Mesodermal cell (in vitro differentiated cells): Measurements from ENCODE around the gene FOXC1.

Experiments
- H3K27ac ChIP-seq: 2 replicates; pipeline ENCODE4 v1.7.0; 2013; ENCODE audit warnings: mild to moderate bottlenecking, low read depth, low read length, moderate library complexity; ENCODE audit not compliant: severe bottlenecking
- H3K36me3 ChIP-seq: 2 replicates; pipeline ENCODE4 v1.7.1; 2013; ENCODE audit warnings: mild to moderate bottlenecking, low read length, moderate library complexity; ENCODE audit not compliant: control insufficient read depth, insufficient read depth
- H3K4me1 ChIP-seq: one replicate; pipeline ENCODE4 v1.7.1; 2013; ENCODE audit warnings: mild to moderate bottlenecking, low read length; ENCODE audit not compliant: insufficient read depth, control insufficient read depth, poor library complexity, severe bottlenecking
- H3K4me3 ChIP-seq: 2 replicates; pipeline ENCODE4 v1.7.0; 2013; ENCODE audit warnings: low read length, control low read depth, mild to moderate bottlenecking; ENCODE audit not compliant: insufficient read depth, poor library complexity, severe bottlenecking; ENCODE audit errors: extremely low read depth
- H3K9me3 ChIP-seq: 2 replicates; pipeline ENCODE4 v1.7.1; 2013; ENCODE audit warnings: mild to moderate bottlenecking, low read length, moderate library complexity; ENCODE audit not compliant: control insufficient read depth
- WGBS, 2 experiments: methylation state at CpG; one replicate each; pipeline ENCODE4 v1.1.5; 2013; ENCODE audit warnings: missing lambda C conversion rate in 2 of 2; ENCODE audit not compliant: insufficient coverage in 2 of 2; 5-methylcytosine and 5-hydroxymethylcytosine counted together

Gene FOXC1

GRCh38 chr6:1593286-1593957 is 16.3 kb upstream of the FOXC1 start:
- H3K4me3 ChIP-seq: no peak overlapping the region
- no peaks in the 10 kb centered on the region for H3K36me3 ChIP-seq
- no peaks in the 10 kb centered on the region for H3K9me3 ChIP-seq
- H3K4me1 ChIP-seq: no peaks in the 10 kb centered on the region
- no peak overlapping the region for H3K27ac ChIP-seq
- WGBS, 2 experiments: 91 to 94% methylated on average over 12 to 13 of the region's 20 CpGs

- H3K4me3 ChIP-seq: no peak overlapping the region
- no peaks in the 10 kb centered on the region for H3K4me1 ChIP-seq
- 84 to 94% methylated on average over 22 of the region's 22 CpGs for WGBS, 2 experiments
- no peaks in the 10 kb centered on the region for H3K9me3 ChIP-seq
- H3K36me3 ChIP-seq: no peaks in the 10 kb centered on the region
- H3K27ac ChIP-seq: no peak overlapping the region
These were observed 15.8 kb upstream of the FOXC1 start for GRCh38 chr6:1593958-1594314.

DNA sequence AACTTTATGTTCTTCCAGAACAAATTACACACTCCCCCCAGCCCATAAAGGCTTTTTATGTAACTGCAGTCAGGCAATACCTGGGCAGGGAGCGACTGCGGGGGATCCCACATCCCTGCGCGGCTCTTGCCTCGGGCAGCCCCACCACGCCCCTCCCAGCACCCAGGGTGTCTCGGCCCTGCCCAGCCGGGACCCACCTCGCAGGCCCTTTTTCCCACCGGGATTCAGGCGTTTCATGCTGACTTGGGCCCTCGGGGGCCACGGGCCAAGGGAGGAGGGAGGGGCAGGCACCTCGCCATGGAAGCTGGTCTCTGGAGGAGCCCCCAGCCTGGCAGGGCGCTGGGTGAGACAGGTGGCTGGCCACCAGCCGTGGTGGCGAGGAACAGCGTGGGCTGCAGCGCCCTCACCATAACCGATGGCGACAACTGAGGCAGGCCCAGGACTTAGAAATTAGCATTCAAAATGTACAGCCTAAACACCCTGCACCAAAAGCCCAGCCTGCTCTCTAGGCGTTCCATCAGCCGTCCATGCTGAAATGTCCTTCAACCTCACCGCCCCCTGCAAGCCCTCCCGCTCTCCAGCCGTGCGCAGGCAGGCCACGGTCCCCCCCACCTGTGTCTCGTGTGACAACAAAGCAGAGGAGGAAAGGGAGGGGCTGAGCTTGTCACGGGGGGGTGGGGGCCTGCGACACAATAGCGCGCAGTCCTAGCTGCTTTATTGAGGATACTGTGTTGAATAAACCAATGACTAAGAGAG is 15.1 kb upstream of the FOXC1 start:
- Histone ChIP-seq H3K36me3 (no peaks in the 10 kb centered on the region), H3K9me3 (no peaks in the 10 kb centered on the region), H3K4me3 (no peak overlapping the region), H3K4me1 (no peaks in the 10 kb centered on the region), H3K27ac (no peak overlapping the region)
- WGBS, 2 experiments: 92 to 97% methylated on average over 22 to 27 of the region's 33 CpGs

DNA sequence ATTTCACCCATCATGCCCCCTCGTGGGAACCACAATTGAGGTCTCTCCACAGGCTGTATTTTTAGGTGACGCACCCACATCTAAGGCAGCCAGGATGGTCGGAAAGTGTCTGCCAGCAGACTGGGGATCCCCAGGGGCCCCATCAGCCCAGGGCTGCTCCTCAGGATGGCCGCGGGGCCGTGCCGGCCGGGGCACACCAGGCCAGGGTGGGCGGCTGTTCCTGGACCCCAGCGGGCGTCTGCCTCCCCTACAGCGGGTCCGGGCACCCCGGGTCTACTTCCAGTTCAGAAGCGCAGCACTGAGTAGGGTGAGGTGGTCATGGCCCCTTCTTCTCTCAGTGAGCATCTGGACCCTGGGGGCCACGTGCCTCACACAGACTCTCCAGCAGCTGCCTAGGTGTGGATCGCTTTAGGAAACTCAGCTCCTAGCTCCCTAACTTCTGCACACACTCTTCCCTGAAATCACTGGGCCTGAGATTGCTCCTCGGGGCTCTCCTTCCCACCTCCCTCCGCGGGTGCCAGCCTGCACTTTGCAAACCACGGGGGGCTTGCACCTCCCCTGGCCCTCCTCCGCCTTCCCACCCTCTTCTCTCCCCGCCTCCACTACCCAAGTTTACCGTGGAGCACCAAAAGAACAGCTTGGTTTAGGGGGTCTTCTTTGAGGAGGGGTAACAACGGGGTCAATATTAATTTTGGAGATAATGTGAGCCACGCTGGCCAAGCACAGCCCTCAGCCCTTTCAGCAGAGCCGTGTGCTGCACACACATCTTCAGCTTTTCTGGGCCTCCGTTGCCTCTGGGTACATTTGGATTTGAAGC is 14.2 kb upstream of the FOXC1 start:
- WGBS, 2 experiments: 77 to 81% methylated on average over 23 to 24 of the region's 28 CpGs
- Histone ChIP-seq H3K9me3 (no peaks in the 10 kb centered on the region), H3K27ac (no peak overlapping the region), H3K4me1 (no peaks in the 10 kb centered on the region), H3K4me3 (no peak overlapping the region), H3K36me3 (no peaks in the 10 kb centered on the region)

DNA sequence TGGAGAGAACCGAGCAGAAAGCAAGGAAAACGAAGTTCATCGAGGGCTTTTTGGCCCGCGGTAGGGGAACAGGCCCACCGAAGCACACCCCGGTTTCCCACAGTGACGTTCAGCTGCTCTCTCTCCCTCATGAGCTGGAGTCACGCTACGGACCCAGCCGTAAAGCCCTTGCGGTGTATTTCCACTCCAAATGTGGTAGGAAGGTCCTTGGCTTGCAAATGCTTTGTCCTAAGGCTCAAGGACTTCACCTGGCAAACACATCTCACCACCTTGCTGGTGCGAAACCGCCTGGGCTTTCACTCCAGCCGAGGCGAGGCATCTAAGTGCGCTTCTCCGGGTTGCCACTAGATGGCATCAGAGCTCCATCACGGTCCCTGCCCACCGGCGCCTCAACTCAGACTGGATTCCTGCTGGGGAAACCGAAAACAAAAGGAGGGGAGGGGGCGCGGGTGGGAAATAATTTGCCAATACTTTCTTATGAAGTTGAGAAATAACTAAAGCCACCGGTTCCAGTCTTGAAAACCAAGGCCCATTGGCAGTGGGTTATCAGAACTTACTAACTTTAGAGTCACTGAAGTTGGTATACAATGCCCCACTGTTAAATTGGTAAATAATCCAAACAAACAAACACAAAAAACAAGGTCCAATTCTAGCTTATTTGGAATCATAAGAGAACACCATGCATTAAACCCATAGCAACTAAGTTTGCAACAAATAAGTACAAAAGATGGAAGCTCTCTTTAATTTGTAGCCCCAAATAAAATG is 13.4 kb upstream of the FOXC1 start:
- 30 to 33% methylated on average over 19 of the region's 25 CpGs for WGBS, 2 experiments
- no peaks in the 10 kb centered on the region for H3K4me1 ChIP-seq
- H3K27ac ChIP-seq: peak overlapping the region; percentile 64
- H3K4me3 ChIP-seq: no peak overlapping the region
- no peaks in the 10 kb centered on the region for H3K36me3 ChIP-seq
- no peaks in the 10 kb centered on the region for H3K9me3 ChIP-seq

DNA sequence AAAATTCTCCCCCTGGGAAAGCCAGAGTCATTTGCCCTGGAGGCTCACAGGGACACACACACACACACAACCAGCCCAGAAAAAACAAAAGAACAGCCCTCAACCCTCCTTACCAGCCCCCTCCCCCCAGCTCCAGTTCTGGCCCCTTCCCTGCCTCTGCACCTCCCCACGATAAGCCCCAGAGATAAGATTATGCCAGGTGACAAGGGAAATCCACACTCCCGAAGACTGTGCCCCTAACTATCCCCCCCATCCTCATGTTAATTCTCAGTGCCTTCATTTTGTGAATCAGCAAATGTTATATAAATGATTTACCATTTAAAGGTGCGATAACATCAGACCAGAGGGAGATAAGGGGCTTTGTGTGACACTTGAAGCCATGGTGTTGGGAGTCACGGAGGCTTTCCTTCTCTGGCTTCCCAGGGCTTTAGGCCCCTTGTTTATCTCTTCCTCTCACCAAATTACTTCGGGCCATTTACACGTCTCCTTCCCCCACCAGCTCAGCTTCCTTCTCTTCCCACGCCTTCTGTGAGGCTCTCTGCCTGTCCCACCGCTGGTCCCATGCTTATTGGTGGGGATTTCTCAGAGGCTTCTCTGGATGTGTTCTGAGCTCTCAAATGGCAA is 12.5 kb upstream of the FOXC1 start:
- WGBS, 2 experiments: 0 to 29% methylated on average over 1 to 3 of the region's 8 CpGs
- H3K27ac ChIP-seq: peak overlapping the region; percentile 64
- no peaks in the 10 kb centered on the region for H3K4me1 ChIP-seq
- no peaks in the 10 kb centered on the region for H3K36me3 ChIP-seq
- H3K4me3 ChIP-seq: no peak overlapping the region
- no peaks in the 10 kb centered on the region for H3K9me3 ChIP-seq

DNA sequence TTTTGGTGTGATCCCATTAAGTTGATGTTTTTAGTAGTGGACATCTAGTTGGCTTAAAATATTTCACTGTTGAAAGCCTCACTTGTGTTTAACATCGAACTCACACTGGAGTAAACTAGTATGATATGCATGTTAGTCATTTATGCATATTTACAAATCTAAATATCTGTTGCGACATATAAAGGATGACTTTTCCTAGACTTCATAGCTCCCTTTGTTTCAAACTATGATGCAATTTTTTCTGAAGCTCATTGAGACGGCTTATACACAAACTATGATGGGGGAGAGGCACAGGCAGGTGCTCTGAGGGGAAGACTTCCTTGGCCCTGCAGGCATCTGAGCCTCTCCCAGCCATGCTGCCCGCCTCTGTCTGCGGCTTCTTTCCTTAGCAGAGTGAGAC is 11.8 kb upstream of the FOXC1 start:
- Histone ChIP-seq H3K9me3 (no peaks in the 10 kb centered on the region), H3K4me3 (no peak overlapping the region), H3K27ac (no peak overlapping the region), H3K36me3 (no peaks in the 10 kb centered on the region), H3K4me1 (no peaks in the 10 kb centered on the region)
- 77% methylated on average over 3 of the region's 5 CpGs for WGBS, 2 experiments

GRCh38 chr6:1598433-1598832 is 11.3 kb upstream of the FOXC1 start:
- no peaks in the 10 kb centered on the region for H3K4me1 ChIP-seq
- H3K36me3 ChIP-seq: no peaks in the 10 kb centered on the region
- H3K27ac ChIP-seq: no peak overlapping the region
- no peaks in the 10 kb centered on the region for H3K9me3 ChIP-seq
- H3K4me3 ChIP-seq: no peak overlapping the region
- WGBS, 2 experiments: 89 to 91% methylated on average over 5 to 8 of the region's 10 CpGs

- H3K27ac ChIP-seq: no peak overlapping the region
- H3K4me1 ChIP-seq: no peaks in the 10 kb centered on the region
- no peak overlapping the region for H3K4me3 ChIP-seq
- WGBS, 2 experiments: 86 to 94% methylated on average over 14 to 20 of the region's 24 CpGs
- no peaks in the 10 kb centered on the region for H3K36me3 ChIP-seq
- no peaks in the 10 kb centered on the region for H3K9me3 ChIP-seq
These were observed 10.8 kb upstream of the FOXC1 start for GRCh38 chr6:1598886-1599285.

DNA sequence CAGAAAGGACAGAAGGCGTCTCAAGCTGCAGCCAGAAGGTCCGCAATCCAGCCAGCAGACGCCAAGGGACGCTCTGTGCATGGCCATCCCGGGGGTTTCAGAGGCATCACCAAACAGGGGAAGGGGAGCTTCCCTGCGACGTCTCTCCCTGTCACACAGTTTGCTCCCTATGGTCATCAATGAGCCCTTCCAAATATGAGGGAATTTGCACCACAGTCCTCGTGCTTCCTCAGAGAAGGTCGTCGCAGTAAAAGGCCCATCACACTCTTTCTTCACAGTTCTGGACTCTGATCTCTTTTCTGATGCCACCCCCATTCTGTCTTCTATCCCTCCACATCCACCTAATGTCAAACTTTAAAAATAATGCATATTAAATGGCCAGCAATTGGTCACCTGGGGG is 10.2 kb upstream of the FOXC1 start:
- H3K4me3 ChIP-seq: no peak overlapping the region
- H3K27ac ChIP-seq: no peak overlapping the region
- 83 to 90% methylated on average over 8 to 10 of the region's 10 CpGs for WGBS, 2 experiments
- H3K36me3 ChIP-seq: no peaks in the 10 kb centered on the region
- no peaks in the 10 kb centered on the region for H3K4me1 ChIP-seq
- H3K9me3 ChIP-seq: no peaks in the 10 kb centered on the region
